ENCODE results near the gene ASAP3. TPM values are rescaled to one million over a fixed set of nuclear protein-coding genes. Genes with fewer than 3 reads are reported as not detected.

The ASAP3 gene
- total RNA-seq (2022; extraction: Qiagen RNA extraction): 6.2 to 7.8 TPM (median 7.2 TPM) in 5 replicates

GRCh38 chr1:23483321-23484252 lies at the start of gene ASAP3:
Gene ASAP3, minus strand, starts transcription at chr1:23484179. Its CDS starts 46 bp downstream, at chr1:23484133.

GRCh38 chr1:23530747-23531561 lies 47.0 kb upstream of the ASAP3 start, which contains the start of gene E2F2:
Gene E2F2, minus strand, starts transcription at chr1:23531233. Its CDS starts 440 bp downstream, at chr1:23530793.

GRCh38 chr1:23424293-23425192 lies 59.4 kb downstream of the ASAP3 start, which contains the start of gene TCEA3:
Gene TCEA3, minus strand, starts transcription at chr1:23424748. Its CDS starts 115 bp downstream, at chr1:23424633.

Other genes with a start within 250 kb of the ASAP3 start
- gene HNRNPR, start 139.9 kb downstream of the ASAP3 start, total RNA-seq (2022; extraction: Qiagen RNA extraction): 167 to 191 TPM (median 180 TPM) in 5 replicates
- gene ZNF436, start 114.3 kb downstream of the ASAP3 start, total RNA-seq (2022; extraction: Qiagen RNA extraction): 5.1 to 6.1 TPM (median 5.2 TPM) in 5 replicates
- 0.29 to 0.87 TPM (median 0.60 TPM) in 5 replicates for gene TCEA3, start 59.4 kb downstream of the ASAP3 start, total RNA-seq (2022; extraction: Qiagen RNA extraction)
- 2.2 to 3.3 TPM (median 2.9 TPM) in 5 replicates for gene E2F2, start 47.1 kb upstream of the ASAP3 start, total RNA-seq (2022; extraction: Qiagen RNA extraction)
- 258 to 365 TPM (median 315 TPM) in 5 replicates for gene ID3, start 75.3 kb upstream of the ASAP3 start, total RNA-seq (2022; extraction: Qiagen RNA extraction)
- 1,437 to 1,632 TPM (median 1,495 TPM) in 5 replicates for gene RPL11, start 207.6 kb upstream of the ASAP3 start, total RNA-seq (2022; extraction: Qiagen RNA extraction)

All from A549 treated with dexamethasone at 1 μM for 4 hours (cell line).